ENCODE measurements around the gene TIMM13. TPM values are rescaled to one million over a fixed set of nuclear protein-coding genes. Genes with fewer than 3 reads are reported as not detected.

The TIMM13 gene
- total RNA-seq, 1 donor from 2014 or later = 61.0 TPM

GRCh38 chr19:2443116-2443784, 15.9 kb upstream of the TIMM13 start:
- DNase-seq (no peak), ATAC-seq (no peak)
- no peaks in the 10 kb centered on the region for H3K4me1 ChIP-seq
- no peaks in the 10 kb centered on the region for H3K9me3 ChIP-seq
- no peak for TF ChIP-seq CTCF (IDR thresholded peaks at IDR 0.05)
- no peak overlapping the region for H3K27ac ChIP-seq
- no peaks in the 10 kb centered on the region for H3K27me3 ChIP-seq
- H3K36me3 ChIP-seq = no peaks in the 10 kb centered on the region
- H3K4me3 ChIP-seq = no peak overlapping the region
- intact Hi-C loops (cut with DNase I) = no loop called here

- ATAC-seq (no peak), DNase-seq (no peak)
- Histone ChIP-seq H3K9me3 (no peaks in the 10 kb centered on the region), H3K27me3 (no peaks in the 10 kb centered on the region), H3K36me3 (peaks cover 9% of the 10 kb centered on the region), H3K27ac (no peak overlapping the region), H3K4me3 (no peak overlapping the region), H3K4me1 (no peaks in the 10 kb centered on the region)
- intact Hi-C loops (cut with DNase I) = no loop called here
- TF ChIP-seq CTCF (IDR thresholded peaks at IDR 0.05) = no peak
These were observed 13.8 kb upstream of the TIMM13 start for GRCh38 chr19:2441096-2441752.

GRCh38 chr19:2440515-2440914, 13.1 kb upstream of the TIMM13 start:
- Histone ChIP-seq H3K9me3 (no peaks in the 10 kb centered on the region), H3K4me1 (no peaks in the 10 kb centered on the region), H3K27ac (no peak overlapping the region), H3K27me3 (no peaks in the 10 kb centered on the region), H3K36me3 (peaks cover 9% of the 10 kb centered on the region), H3K4me3 (no peak overlapping the region)
- no peak for DNase-seq
- intact Hi-C loops (cut with DNase I) = no loop called here
- ATAC-seq = no peak
- TF ChIP-seq CTCF (IDR thresholded peaks at IDR 0.05) = no peak

GRCh38 chr19:2438178-2438577, 10.8 kb upstream of the TIMM13 start:
- intact Hi-C loops (cut with DNase I) = no loop called here
- DNase-seq (no peak), ATAC-seq (no peak)
- H3K27me3 ChIP-seq = no peaks in the 10 kb centered on the region
- TF ChIP-seq CTCF (IDR thresholded peaks at IDR 0.05) = no peak
- no peaks in the 10 kb centered on the region for H3K9me3 ChIP-seq
- no peak overlapping the region for H3K4me3 ChIP-seq
- H3K4me1 ChIP-seq = no peaks in the 10 kb centered on the region
- H3K27ac ChIP-seq = no peak overlapping the region
- H3K36me3 ChIP-seq = peaks cover 14% of the 10 kb centered on the region

- no peak for TF ChIP-seq CTCF (IDR thresholded peaks at IDR 0.05)
- Histone ChIP-seq H3K27me3 (no peaks in the 10 kb centered on the region), H3K4me1 (no peaks in the 10 kb centered on the region), H3K27ac (no peak overlapping the region), H3K36me3 (peaks cover 15% of the 10 kb centered on the region), H3K4me3 (no peak overlapping the region), H3K9me3 (no peaks in the 10 kb centered on the region)
- no peak for ATAC-seq
- DNase-seq = no peak
- intact Hi-C loops (cut with DNase I) = no loop called here
These were observed 9.5 kb upstream of the TIMM13 start for GRCh38 chr19:2436926-2437325.

All from upper lobe of right lung (tissue), 1 donor.